HEK293 (cell line): Measurements from ENCODE around the gene BPIFB2.

Source experiments
- CTCF ChIA-PET: fragments of 350-600 bp; formaldehyde crosslinking; extraction: SDS; loops from one replicate; lab custom pipeline; 2021; ENCODE audit warnings: antibody characterized with exemption; lab: Yijun Ruan, JAX
- POLR2A ChIA-PET: fragments of 300-600 bp; formaldehyde crosslinking; extraction: SDS; loops from one replicate; lab custom pipeline; 2020; ENCODE audit warnings: antibody characterized with exemption, inconsistent platforms; lab: Yijun Ruan, JAX
- H3K27ac ChIP-seq: fragments of 200-500 bp; sonication (Bioruptor generic); 2 replicates; pipeline ENCODE4 v1.5.1; 2014; ENCODE audit warnings: low read depth, low read length, control low read depth, inconsistent platforms; ENCODE audit errors: extremely low read depth
- H3K36me3 ChIP-seq, 2 experiments: fragments of 200-500 bp in 1 of 2; sonication (Bioruptor generic) in 1 of 2; 1 replicate in 1 of 2; 2 replicates in 1 of 2; pipeline ENCODE4 v1.5.1; 2014 to 2017; ENCODE audit warnings: inconsistent platforms in 2 of 2, low read length in 2 of 2; ENCODE audit not compliant: control insufficient read depth in 2 of 2, insufficient read depth in 1 of 2
- H3K4me1 ChIP-seq: fragments of 200-500 bp; sonication (Bioruptor generic); 2 replicates; pipeline ENCODE4 v1.5.1; 2014; ENCODE audit warnings: mild to moderate bottlenecking, low read length, inconsistent platforms; ENCODE audit not compliant: control insufficient read depth, insufficient read depth
- H3K4me3 ChIP-seq: 2 replicates; pipeline ENCODE4 v1.5.1; 2011; ENCODE audit warnings: low read depth, mild to moderate bottlenecking, control low read depth, low read length, moderate library complexity
- H3K9me3 ChIP-seq: fragments of 200-500 bp; sonication (Bioruptor generic); 2 replicates; pipeline ENCODE4 v1.5.1; 2014; ENCODE audit warnings: low read depth, low read length, inconsistent platforms; ENCODE audit not compliant: control insufficient read depth, insufficient read depth
- HIC1 ChIP-seq: fragments of 450-650 bp; formaldehyde crosslinking; IDR thresholded peaks from 2 replicates; pipeline ENCODE4 v1.5.1; 2016; ENCODE audit warnings: missing biosample characterization, missing genetic modification characterization
- HOXD13 ChIP-seq: sonication (generic); formaldehyde crosslinking; IDR thresholded peaks from 2 replicates; pipeline ENCODE4 v1.8.0; 2022; ENCODE audit warnings: missing genetic modification reagents, borderline replicate concordance
- MZF1 ChIP-seq: fragments of 450-650 bp; formaldehyde crosslinking; IDR thresholded peaks from 2 replicates; pipeline ENCODE4 v1.5.1; 2017; ENCODE audit warnings: missing biosample characterization, missing genetic modification characterization, borderline replicate concordance
- RBAK ChIP-seq: fragments of 450-650 bp; formaldehyde crosslinking; IDR thresholded peaks from 2 replicates; pipeline ENCODE4 v1.5.1; 2016; ENCODE audit warnings: missing biosample characterization, missing genetic modification characterization
- ZFHX2 ChIP-seq: fragments of 450-650 bp; formaldehyde crosslinking; conservative IDR thresholded peaks from 2 replicates; pipeline ENCODE4 v1.5.1; 2016; ENCODE audit warnings: missing biosample characterization, missing genetic modification characterization
- ZNF121 ChIP-seq: fragments of 450-650 bp; formaldehyde crosslinking; IDR thresholded peaks from 2 replicates; pipeline ENCODE4 v1.5.1; 2016; ENCODE audit warnings: missing biosample characterization, missing genetic modification characterization
- ZNF138 ChIP-seq: fragments of 450-650 bp; formaldehyde crosslinking; IDR thresholded peaks from 2 replicates; pipeline ENCODE4 v1.5.1; 2016; ENCODE audit warnings: missing biosample characterization, missing genetic modification characterization, borderline replicate concordance
- ZNF202 ChIP-seq: fragments of 450-650 bp; formaldehyde crosslinking; IDR thresholded peaks from 2 replicates; pipeline ENCODE4 v1.5.1; 2016; ENCODE audit warnings: missing biosample characterization, missing genetic modification characterization, borderline replicate concordance
- ZNF624 ChIP-seq: fragments of 450-650 bp; formaldehyde crosslinking; IDR thresholded peaks from 2 replicates; pipeline ENCODE4 v1.5.1; 2017; ENCODE audit warnings: missing biosample characterization, missing genetic modification characterization
- ZNF639 ChIP-seq: fragments of 450-650 bp; formaldehyde crosslinking; IDR thresholded peaks from 2 replicates; pipeline ENCODE4 v1.5.1; 2016; ENCODE audit warnings: missing biosample characterization, missing genetic modification characterization
- TF ChIP-seq, protein P1 (sequence below): fragments of 450-650 bp; formaldehyde crosslinking; IDR thresholded peaks from 2 replicates; pipeline ENCODE4 v1.5.1; 2017; ENCODE audit warnings: missing biosample characterization, mild to moderate bottlenecking, missing genetic modification characterization, moderate library complexity
- TF ChIP-seq, protein P2 (sequence below): fragments of 450-650 bp; IDR thresholded peaks from 2 replicates; pipeline ENCODE4 v1.5.1; 2018; ENCODE audit warnings: missing biosample characterization, missing genetic modification characterization
- TF ChIP-seq, protein P3 (sequence below): fragments of 450-650 bp; formaldehyde crosslinking; IDR thresholded peaks from 2 replicates; pipeline ENCODE4 v1.5.1; 2016; ENCODE audit warnings: missing biosample characterization, missing genetic modification characterization

Gene BPIFB2

DNA sequence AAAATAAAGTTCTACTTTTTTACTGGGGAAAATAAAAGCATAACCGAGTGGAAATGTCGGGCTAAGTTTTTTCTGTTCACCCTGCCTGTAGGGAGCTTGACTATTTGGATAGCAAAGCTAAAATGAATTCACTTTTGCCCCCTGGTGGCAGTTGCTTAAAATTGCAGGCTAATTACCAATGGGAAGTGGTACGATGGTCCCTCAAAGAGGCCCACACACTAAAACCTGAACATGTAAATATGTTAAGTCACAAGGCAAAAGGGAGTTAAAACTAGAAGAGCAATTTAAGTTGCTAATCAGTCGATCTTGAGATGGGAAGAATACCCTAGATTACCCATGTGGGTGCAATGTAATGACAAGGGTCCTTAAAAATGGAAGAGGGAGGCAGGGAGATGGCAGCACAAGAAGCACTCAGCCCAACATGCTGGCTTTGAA is 2.4 kb upstream of the BPIFB2 start (continued):
- TF ChIP-seq ZNF202 (tag by site-specific recombination): no peak
- TF ChIP-seq HIC1 (tag by site-specific recombination): no peak
- TF ChIP-seq ZNF624 (tag by site-specific recombination): no peak
- no peak for TF ChIP-seq RBAK (tag by site-specific recombination)
- no peak for TF ChIP-seq ZNF121 (tag by site-specific recombination)
- TF ChIP-seq ZNF639 (tag by site-specific recombination): no peak
- TF ChIP-seq, protein P1, sequence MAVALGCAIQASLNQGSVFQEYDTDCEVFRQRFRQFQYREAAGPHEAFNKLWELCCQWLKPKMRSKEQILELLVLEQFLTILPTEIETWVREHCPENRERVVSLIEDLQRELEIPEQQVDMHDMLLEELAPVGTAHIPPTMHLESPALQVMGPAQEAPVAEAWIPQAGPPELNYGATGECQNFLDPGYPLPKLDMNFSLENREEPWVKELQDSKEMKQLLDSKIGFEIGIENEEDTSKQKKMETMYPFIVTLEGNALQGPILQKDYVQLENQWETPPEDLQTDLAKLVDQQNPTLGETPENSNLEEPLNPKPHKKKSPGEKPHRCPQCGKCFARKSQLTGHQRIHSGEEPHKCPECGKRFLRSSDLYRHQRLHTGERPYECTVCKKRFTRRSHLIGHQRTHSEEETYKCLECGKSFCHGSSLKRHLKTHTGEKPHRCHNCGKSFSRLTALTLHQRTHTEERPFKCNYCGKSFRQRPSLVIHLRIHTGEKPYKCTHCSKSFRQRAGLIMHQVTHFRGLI (tag by site-specific recombination): no peak

DNA sequence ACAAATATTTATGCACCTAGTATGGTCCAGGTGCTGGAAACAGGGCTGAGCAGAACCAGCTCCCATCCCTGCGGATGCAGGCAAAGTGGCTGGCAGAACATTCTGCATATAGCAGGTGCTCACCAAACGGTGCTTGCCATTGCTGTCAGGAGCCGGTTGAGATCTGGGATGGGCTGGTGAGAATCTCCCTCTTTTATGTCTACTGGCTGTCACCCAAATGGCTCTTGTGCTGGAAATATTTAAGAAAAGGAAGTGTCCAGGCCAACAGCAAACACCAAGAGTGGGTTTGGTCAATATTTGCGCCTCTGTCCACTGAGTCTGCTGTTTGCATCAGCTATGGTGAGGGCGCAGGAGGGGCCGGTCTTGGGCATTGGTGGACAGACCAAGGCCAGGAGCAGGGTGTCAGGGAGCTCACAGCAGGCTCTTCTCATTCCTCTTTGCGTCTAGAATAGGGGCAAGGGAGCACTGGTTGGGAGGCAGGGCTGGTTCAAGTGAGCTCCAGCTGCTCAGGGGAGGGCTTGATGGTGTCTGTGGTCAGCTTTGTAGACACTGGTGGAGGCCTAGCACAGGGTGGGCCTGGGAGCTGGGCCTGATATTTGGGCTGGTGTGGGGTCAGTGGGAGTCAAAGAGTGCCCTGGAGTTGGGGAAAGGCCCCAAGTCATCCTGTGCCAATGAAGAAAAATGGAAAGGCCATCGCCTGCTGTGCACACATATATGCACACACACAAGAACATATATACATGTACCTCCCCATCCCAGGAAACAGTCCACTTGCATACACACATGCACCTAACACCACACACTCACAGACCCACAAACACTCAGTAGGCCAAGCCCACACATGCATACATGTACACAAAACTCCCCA is 1.4 kb upstream of the BPIFB2 start:
- Histone ChIP-seq H3K4me3 (no peak overlapping the region), H3K9me3 (no peaks in the 10 kb centered on the region)
- TF ChIP-seq, protein P2, sequence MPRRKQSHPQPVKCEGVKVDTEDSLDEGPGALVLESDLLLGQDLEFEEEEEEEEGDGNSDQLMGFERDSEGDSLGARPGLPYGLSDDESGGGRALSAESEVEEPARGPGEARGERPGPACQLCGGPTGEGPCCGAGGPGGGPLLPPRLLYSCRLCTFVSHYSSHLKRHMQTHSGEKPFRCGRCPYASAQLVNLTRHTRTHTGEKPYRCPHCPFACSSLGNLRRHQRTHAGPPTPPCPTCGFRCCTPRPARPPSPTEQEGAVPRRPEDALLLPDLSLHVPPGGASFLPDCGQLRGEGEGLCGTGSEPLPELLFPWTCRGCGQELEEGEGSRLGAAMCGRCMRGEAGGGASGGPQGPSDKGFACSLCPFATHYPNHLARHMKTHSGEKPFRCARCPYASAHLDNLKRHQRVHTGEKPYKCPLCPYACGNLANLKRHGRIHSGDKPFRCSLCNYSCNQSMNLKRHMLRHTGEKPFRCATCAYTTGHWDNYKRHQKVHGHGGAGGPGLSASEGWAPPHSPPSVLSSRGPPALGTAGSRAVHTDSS (tag by site-specific recombination): no peak
- TF ChIP-seq MZF1 (tag by site-specific recombination) (no peak), HOXD13 (peak; percentile 53; the same call in 1 of the 2 replicates), ZFHX2 (no peak), ZNF138 (tag by site-specific recombination) (no peak)
- TF ChIP-seq, protein P3, sequence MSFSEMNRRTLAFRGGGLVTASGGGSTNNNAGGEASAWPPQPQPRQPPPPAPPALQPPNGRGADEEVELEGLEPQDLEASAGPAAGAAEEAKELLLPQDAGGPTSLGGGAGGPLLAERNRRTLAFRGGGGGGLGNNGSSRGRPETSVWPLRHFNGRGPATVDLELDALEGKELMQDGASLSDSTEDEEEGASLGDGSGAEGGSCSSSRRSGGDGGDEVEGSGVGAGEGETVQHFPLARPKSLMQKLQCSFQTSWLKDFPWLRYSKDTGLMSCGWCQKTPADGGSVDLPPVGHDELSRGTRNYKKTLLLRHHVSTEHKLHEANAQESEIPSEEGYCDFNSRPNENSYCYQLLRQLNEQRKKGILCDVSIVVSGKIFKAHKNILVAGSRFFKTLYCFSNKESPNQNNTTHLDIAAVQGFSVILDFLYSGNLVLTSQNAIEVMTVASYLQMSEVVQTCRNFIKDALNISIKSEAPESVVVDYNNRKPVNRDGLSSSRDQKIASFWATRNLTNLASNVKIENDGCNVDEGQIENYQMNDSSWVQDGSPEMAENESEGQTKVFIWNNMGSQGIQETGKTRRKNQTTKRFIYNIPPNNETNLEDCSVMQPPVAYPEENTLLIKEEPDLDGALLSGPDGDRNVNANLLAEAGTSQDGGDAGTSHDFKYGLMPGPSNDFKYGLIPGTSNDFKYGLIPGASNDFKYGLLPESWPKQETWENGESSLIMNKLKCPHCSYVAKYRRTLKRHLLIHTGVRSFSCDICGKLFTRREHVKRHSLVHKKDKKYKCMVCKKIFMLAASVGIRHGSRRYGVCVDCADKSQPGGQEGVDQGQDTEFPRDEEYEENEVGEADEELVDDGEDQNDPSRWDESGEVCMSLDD: no peak
- TF ChIP-seq, all 188 proteins: peak for 1
- no peaks in the 10 kb centered on the region for H3K4me1 ChIP-seq
- ChIA-PET CTCF (interaction anchor here (0.5 to 1.5 kb wide), 4 partner anchors 11 to 255 kb away, joined by 3 to 5 read pairs (median 4); no protein-coding TSS in a partner anchor), POLR2A (no interaction called here)
- H3K27ac ChIP-seq: no peak overlapping the region
- no peaks in the 10 kb centered on the region for H3K36me3 ChIP-seq
